BLaER1 (cell line): Measurements from ENCODE around the gene MIB1.
"Not testable (repeated sequence)": the region's sequence is repeated elsewhere in the genome, so short reads cannot be mapped to it uniquely, and the experiment has no call there.

ENCODE experiments used
- H3K27ac ChIP-seq: shearing (Covaris generic); formaldehyde crosslinking; 2 replicates; pipeline ENCODE4 v1.8.1; 2022
- H3K27me3 ChIP-seq: shearing (Covaris generic); formaldehyde crosslinking; 2 replicates; pipeline ENCODE4 v1.8.1; 2022
- H3K36me3 ChIP-seq: shearing (Covaris generic); formaldehyde crosslinking; 2 replicates; pipeline ENCODE4 v1.8.1; 2022
- H3K4me1 ChIP-seq: shearing (Covaris generic); formaldehyde crosslinking; 2 replicates; pipeline ENCODE4 v1.8.1; 2022
- H3K4me2 ChIP-seq: shearing (Covaris generic); formaldehyde crosslinking; 2 replicates; pipeline ENCODE4 v1.8.1; 2022
- H3K4me3 ChIP-seq: shearing (Covaris generic); formaldehyde crosslinking; 2 replicates; pipeline ENCODE4 v1.8.1; 2022
- H3K9ac ChIP-seq: shearing (Covaris generic); formaldehyde crosslinking; 2 replicates; pipeline ENCODE4 v1.8.1; 2022
- H3K9me3 ChIP-seq: shearing (Covaris generic); formaldehyde crosslinking; 2 replicates; pipeline ENCODE4 v1.8.1; 2022
- H4K20me1 ChIP-seq: shearing (Covaris generic); formaldehyde crosslinking; 2 replicates; pipeline ENCODE4 v1.8.1; 2022
- Cebpa-rat ChIP-seq: shearing (Covaris generic); IDR thresholded peaks from 2 replicates; pipeline ENCODE4 v1.8.1; 2022

The MIB1 gene

DNA sequence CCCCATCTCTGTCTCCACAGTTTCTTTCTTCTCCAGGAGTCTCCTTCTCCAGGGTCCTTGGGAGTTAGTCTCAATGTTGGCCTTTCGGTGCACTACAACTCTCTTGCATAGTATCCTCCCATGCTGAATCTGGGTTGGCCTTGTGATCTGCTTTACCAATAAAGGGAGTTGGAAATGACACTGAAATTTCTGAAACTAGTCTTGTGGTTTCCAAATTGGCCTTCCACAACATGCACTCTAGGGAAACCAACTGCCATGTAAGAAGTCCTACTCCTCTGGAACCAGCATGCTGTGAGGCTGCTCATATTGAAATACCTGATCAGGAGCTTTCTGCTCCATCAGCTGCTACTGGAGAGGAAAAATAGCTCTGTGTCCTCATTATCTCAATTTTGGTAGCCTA lies 26.1 kb upstream of the MIB1 start:
- Histone ChIP-seq H4K20me1 (no peaks in the 10 kb centered on the region), H3K4me1 (peaks cover 10% of the 10 kb centered on the region; the same call in 1 of the 2 replicates), H3K36me3 (no peaks in the 10 kb centered on the region), H3K9me3 (peaks cover 14% of the 10 kb centered on the region; the same call in 1 of the 2 replicates), H3K4me3 (no peak overlapping the region), H3K27ac (no peak overlapping the region), H3K27me3 (no peaks in the 10 kb centered on the region), H3K9ac (no peak overlapping the region), H3K4me2 (peak overlapping the region; percentile 28)
- TF ChIP-seq Cebpa-rat = no peak

DNA sequence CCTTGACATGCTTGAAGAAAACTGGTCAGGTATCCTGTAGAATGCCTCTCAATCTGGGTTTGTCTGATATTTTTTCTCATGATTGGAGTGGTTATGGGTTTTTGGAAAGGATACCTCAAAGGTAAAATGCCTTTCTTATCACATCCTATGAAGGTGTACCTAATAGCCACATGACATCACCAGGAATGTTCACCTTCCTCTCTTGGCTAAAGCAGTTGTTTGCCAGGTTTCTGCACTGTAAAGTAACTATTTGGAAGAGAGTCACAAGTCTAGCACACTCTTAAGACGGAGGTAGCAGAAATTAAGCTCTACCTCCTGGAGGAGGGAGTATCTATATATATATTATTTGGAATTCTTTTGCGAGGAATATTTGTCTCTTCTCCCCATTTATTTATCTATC lies 17.9 kb upstream of the MIB1 start:
- no peak overlapping the region for H3K27ac ChIP-seq
- peaks cover 3% of the 10 kb centered on the region; the same call in 1 of the 2 replicates for H3K9me3 ChIP-seq
- H4K20me1 ChIP-seq = no peaks in the 10 kb centered on the region
- H3K9ac ChIP-seq = no peak overlapping the region
- TF ChIP-seq Cebpa-rat = no peak
- H3K4me1 ChIP-seq = peaks cover 11% of the 10 kb centered on the region
- H3K4me3 ChIP-seq = no peak overlapping the region
- H3K36me3 ChIP-seq = no peaks in the 10 kb centered on the region
- no peak overlapping the region for H3K4me2 ChIP-seq
- no peaks in the 10 kb centered on the region for H3K27me3 ChIP-seq

DNA sequence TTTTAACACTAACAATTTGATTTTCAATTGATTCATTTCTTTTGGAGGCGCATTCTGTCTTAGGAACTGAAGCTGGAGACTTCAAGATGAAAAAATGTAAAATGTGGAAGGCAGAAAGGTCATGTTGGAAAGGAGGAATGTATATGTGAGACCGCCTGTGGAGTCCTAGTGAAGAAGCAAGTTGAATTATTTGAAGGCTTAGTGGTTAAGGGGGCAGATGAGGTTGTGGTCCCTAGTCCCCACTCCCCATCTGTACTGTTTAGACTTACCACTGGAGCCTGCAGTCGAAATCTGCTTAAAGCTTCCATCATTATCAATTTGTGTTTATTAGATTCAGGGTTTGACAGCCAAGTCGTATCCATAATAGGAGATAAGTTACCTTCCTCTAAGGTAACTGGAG lies 15.4 kb upstream of the MIB1 start:
- Histone ChIP-seq H3K27me3 (no peaks in the 10 kb centered on the region), H3K9ac (no peak overlapping the region), H3K4me3 (no peak overlapping the region), H3K27ac (peak overlapping the region; percentile 62), H4K20me1 (no peaks in the 10 kb centered on the region), H3K9me3 (peaks cover 3% of the 10 kb centered on the region; the same call in 1 of the 2 replicates), H3K4me1 (peaks cover 11% of the 10 kb centered on the region), H3K4me2 (peak overlapping the region; percentile 48), H3K36me3 (no peaks in the 10 kb centered on the region)
- TF ChIP-seq Cebpa-rat = no peak

DNA sequence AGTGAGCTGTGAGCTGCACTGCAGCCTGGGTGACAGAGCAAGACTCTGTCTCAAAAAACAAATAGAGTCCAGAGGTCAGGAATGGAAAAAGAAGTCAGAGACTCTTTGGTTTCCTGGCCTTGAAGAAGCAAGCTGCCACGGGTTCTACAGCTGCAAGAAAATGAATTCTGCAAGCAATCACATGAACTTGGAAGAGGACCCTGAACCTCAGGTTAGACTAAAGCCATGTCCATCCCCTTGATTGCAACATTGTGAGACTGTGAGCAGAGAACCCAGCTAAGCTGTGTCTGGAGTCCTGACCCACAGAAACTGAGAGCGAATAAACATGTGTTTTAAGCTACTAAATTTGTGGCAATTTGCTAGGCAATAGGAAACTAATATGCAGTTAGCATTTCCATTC lies 12.9 kb upstream of the MIB1 start:
- Histone ChIP-seq H3K9ac (no peak overlapping the region), H3K4me3 (no peak overlapping the region), H3K36me3 (no peaks in the 10 kb centered on the region), H3K4me1 (peaks cover 11% of the 10 kb centered on the region), H3K27ac (no peak overlapping the region), H3K27me3 (no peaks in the 10 kb centered on the region), H3K4me2 (no peak overlapping the region), H4K20me1 (no peaks in the 10 kb centered on the region), H3K9me3 (peaks cover 3% of the 10 kb centered on the region; the same call in 1 of the 2 replicates)
- TF ChIP-seq Cebpa-rat = no peak

DNA sequence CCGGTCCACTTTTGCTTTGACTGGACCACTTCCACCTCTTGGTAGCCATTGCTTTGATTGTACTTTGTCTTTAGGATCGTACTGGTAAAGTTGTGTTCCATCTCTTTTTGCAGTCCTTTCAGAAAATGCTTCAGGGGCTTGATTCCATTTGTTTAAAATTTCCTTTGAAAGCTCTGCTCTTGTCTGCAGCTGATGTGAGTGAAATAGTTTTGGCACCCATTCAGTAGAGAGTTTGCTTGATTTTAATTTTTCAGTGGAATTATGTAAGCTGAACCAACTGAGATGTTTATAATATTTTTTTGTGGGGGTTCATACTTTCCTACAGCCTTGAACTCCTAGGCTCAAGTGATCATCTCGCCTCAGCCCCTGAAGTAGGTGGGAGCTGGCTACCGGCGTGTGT lies 7.6 kb upstream of the MIB1 start:
- no peak overlapping the region for H3K4me3 ChIP-seq
- no peak for TF ChIP-seq Cebpa-rat

DNA sequence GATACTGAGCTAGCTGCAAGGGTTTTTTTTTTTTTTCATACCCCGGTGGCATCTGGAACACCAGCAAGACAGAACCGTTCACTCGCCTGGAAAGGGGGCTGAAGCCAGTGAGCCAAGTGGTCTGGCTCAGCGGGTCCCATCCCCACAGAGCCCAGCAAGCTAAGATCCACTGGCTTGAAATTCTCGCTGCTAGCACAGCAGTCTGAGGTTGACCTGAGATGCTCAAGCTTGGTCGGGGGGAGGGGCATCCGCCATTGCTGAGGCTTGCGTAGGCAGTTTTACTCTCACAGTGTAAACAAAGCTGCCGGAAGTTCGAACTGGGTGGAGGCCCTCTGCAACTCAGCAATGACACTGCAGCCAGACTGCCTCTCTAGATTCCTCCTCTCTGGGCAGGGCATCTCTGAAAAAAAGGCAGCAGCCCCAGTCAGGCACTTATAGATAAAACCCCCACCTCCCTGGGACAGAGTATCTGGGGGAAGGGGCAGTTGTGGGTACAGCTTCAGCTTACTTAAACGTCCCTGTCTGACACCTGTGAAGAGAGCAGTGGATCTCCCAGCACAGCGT lies 5.1 kb upstream of the MIB1 start:
- Histone ChIP-seq H3K27ac (no peak overlapping the region), H3K9ac (no peak overlapping the region), H3K4me2 (no peak overlapping the region)

More for the DNA sequence above, 7.6 kb upstream of the MIB1 start:
- no peaks in the 10 kb centered on the region for H4K20me1 ChIP-seq
- peaks cover 27% of the 10 kb centered on the region for H3K9me3 ChIP-seq
- H3K9ac ChIP-seq = no peak overlapping the region
- no peak overlapping the region for H3K4me2 ChIP-seq
- no peaks in the 10 kb centered on the region for H3K27me3 ChIP-seq
- no peak overlapping the region for H3K27ac ChIP-seq
- H3K36me3 ChIP-seq = no peaks in the 10 kb centered on the region
- no peaks in the 10 kb centered on the region for H3K4me1 ChIP-seq

DNA sequence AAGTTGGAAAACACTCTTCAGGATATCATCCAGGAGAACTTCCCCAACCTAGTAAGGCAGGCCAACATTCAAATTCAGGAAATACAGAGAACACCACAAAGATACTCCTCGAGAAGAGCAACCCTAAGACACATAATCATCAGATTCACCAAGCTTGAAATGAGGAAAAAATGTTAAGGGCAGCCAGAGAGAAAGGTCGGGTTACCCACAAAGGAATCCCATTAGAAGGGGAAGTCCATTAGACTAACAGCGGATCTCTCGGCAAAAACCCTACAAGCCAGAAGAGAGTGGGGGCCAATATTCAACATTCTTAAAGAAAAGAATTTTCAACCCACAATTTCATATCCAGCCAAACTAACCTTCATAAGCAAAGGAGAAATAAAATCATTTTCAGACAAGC lies 3.7 kb upstream of the MIB1 start:
- H3K4me2 ChIP-seq, H4K20me1 ChIP-seq, H3K4me3 ChIP-seq, H3K27ac ChIP-seq, H3K27me3 ChIP-seq, H3K4me1 ChIP-seq, H3K9ac ChIP-seq, H3K36me3 ChIP-seq: not testable (repeated sequence)
- H3K9me3 ChIP-seq = peaks cover 27% of the 10 kb centered on the region

More for the DNA sequence above, 5.1 kb upstream of the MIB1 start:
- Histone ChIP-seq H3K36me3 (no peaks in the 10 kb centered on the region), H3K27me3 (no peaks in the 10 kb centered on the region), H4K20me1 (no peaks in the 10 kb centered on the region), H3K4me1 (peaks cover 8% of the 10 kb centered on the region), H3K9me3 (peaks cover 27% of the 10 kb centered on the region), H3K4me3 (no peak overlapping the region)
- TF ChIP-seq Cebpa-rat = no peak

DNA sequence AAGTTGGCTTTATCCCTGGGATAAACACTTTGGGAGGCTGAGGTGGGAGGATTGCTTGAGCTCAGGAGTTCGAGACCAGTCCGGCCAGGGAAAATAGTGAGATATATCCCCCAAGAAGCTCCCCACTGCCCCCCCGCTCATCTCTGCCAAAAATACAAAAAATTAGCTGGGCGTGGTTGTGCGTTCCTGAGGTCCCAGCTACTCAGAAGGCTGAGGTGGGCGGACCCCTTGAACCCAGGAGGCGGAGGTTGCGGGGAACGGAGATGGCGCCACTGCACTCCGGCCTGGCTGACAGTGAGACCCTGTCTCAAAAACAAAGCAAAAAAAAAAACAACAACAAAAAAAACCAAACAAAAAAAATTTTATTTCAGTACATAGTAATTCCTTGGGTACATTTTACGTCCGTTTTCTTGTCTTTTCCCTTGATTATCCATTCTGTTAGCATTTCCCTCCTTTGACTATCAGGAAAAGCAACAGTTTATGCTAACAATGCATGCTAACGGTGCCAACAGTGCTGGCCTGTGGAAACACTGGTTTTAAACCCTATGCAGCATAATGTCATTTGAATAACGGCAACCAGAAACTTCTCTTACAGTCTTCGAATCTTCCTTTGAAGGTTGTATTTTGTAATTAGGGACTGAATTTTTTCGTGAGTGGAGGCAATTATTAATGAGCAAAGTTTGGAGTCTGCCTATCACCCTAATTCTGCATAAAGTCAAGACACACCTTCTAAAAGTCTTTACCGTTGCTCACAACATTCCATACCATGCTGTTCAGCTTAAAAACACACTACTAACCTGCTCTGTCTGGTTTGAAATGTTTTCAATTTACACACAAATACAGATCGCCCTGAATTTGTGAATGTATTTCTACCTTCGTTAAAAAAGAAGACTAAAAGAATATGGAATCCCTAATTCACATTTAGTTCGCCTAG lies 721 bp upstream of the MIB1 start:
- H4K20me1 ChIP-seq = peaks cover 35% of the 10 kb centered on the region
- no peak overlapping the region for H3K9ac ChIP-seq
- peaks cover 27% of the 10 kb centered on the region for H3K9me3 ChIP-seq
- peaks cover 30% of the 10 kb centered on the region for H3K4me1 ChIP-seq
- no peak overlapping the region for H3K27ac ChIP-seq
- no peak for TF ChIP-seq Cebpa-rat
- peak overlapping the region; percentile 55 for H3K4me2 ChIP-seq
- no peaks in the 10 kb centered on the region for H3K27me3 ChIP-seq
- peak overlapping the region; percentile 94 for H3K4me3 ChIP-seq
- H3K36me3 ChIP-seq = no peaks in the 10 kb centered on the region

DNA sequence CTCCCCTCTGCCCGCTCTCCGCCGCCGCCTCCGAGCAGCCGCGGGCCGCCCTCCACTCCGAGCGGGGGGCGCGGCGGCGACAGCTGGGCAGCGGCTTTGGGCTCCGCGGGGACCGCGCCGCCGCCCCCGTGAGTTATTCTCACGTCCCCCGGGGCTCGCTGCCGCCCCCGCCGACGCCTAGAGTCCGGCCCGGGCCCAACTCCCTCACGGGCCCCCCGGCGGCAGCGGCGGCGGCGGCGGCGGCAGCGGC lies 645 bp downstream of the MIB1 start:
- no peak for TF ChIP-seq Cebpa-rat
- H3K9ac ChIP-seq = peak overlapping the region; percentile 95
- H3K9me3 ChIP-seq = peaks cover 13% of the 10 kb centered on the region
- peak overlapping the region; percentile 94 for H3K4me3 ChIP-seq
- H3K4me2 ChIP-seq = peak overlapping the region; percentile 88
- H4K20me1 ChIP-seq = peaks cover 49% of the 10 kb centered on the region
- no peaks in the 10 kb centered on the region for H3K27me3 ChIP-seq
- H3K36me3 ChIP-seq = no peaks in the 10 kb centered on the region
- peak overlapping the region; percentile 97 for H3K27ac ChIP-seq
- peaks cover 30% of the 10 kb centered on the region for H3K4me1 ChIP-seq

DNA sequence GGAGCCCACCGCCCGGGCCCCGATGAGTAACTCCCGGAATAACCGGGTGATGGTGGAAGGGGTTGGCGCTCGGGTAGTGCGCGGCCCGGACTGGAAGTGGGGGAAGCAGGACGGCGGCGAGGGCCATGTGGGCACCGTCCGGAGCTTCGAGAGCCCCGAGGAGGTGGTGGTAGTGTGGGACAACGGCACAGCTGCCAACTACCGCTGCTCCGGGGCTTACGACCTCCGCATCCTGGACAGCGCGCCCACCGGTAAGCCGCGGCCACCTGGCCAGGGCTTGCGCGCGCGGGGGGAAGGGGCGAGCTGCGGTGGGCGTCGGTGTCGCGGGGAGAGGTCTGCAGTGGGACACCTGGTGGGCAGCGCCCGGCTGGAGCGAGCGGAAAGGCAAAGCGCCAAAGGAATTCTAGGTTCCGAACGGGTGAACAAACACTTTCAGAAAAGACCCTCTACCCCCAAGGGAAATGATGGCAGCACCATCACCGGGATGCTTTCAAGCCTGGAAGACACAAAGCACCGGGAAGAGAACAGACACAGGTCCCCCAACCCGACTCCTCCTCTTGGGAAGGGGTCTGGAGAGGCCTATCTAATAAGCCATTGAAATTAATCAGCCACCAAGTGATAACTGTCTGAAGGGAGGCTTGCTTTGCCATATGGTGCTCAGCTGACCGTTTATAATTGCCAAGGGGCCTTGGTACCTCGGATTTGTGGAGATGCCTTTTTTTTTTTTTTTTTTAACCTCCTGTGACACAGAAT lies 1.1 kb downstream of the MIB1 start:
- no peaks in the 10 kb centered on the region for H3K36me3 ChIP-seq
- H3K27ac ChIP-seq = peak overlapping the region; percentile 97
- peak overlapping the region; percentile 88 for H3K4me2 ChIP-seq
- TF ChIP-seq Cebpa-rat = no peak
- no peaks in the 10 kb centered on the region for H3K27me3 ChIP-seq
- peak overlapping the region; percentile 94 for H3K4me3 ChIP-seq
- H3K4me1 ChIP-seq = peaks cover 31% of the 10 kb centered on the region
- H3K9me3 ChIP-seq = peaks cover 8% of the 10 kb centered on the region; the same call in 1 of the 2 replicates
- peak overlapping the region; percentile 95 for H3K9ac ChIP-seq
- H4K20me1 ChIP-seq = peaks cover 54% of the 10 kb centered on the region
